Activated CD8-positive, alpha-beta memory T cell treated with anti-CD3 and anti-CD28 coated beads, Interleukin-2, amount 10 ng/mL, durations not matched to agents 7 days and 5 days (primary cell): ENCODE data around the gene SLC16A14. TPM values are rescaled to one million over a fixed set of nuclear protein-coding genes. Genes with fewer than 3 reads are reported as not detected.

Experiments used
- ATAC-seq: fragments of 150-1000 bp; cut with Tn5 transposase; one replicate; pipeline ENCODE4 v1.10.0; 2021; ENCODE audit warnings: moderate library complexity
- CTCF ChIA-PET: fragments of 350-600 bp; sonication (Branson Sonifier 250); formaldehyde crosslinking; loops from one replicate; lab custom pipeline; 2021; ENCODE audit warnings: antibody characterized with exemption; lab: Charles Lee
- DNase-seq: peaks from one replicate; pipeline ENCODE4 v3.0.0-alpha.2; 2020
- H3K27ac Mint-ChIP-seq: one replicate; pipeline ENCODE4 v1.8.0; 2021; ENCODE audit warnings: mild to moderate bottlenecking, mixed read lengths
- H3K27me3 Mint-ChIP-seq: one replicate; pipeline ENCODE4 v1.8.0; 2021; ENCODE audit warnings: mixed read lengths
- H3K36me3 Mint-ChIP-seq: one replicate; pipeline ENCODE4 v1.8.0; 2021; ENCODE audit warnings: mild to moderate bottlenecking, mixed read lengths
- H3K4me1 Mint-ChIP-seq: one replicate; pipeline ENCODE4 v1.8.0; 2021; ENCODE audit warnings: mixed read lengths
- H3K4me3 Mint-ChIP-seq: one replicate; pipeline ENCODE4 v1.8.0; 2021; ENCODE audit warnings: mild to moderate bottlenecking, moderate library complexity, mixed read lengths
- H3K9me3 Mint-ChIP-seq: one replicate; pipeline ENCODE4 v1.8.0; 2022; ENCODE audit warnings: low read depth, mixed read lengths
- total RNA-seq, 2 experiments: library from RNA; stranded (reverse); gene quantifications; one replicate each; pipeline ENCODE4 v1.2.3, GENCODE V29; 2021

The SLC16A14 gene
- total RNA-seq, 2 experiments from 2014 or later = 0.47 TPM

- no peaks in the 10 kb centered on the region for H3K9me3 Mint-ChIP-seq
Observed at GRCh38 chr2:230012267-230012884, 56.3 kb downstream of the SLC16A14 start.

GRCh38 chr2:230011617-230012016 is 57.1 kb downstream of the SLC16A14 start:
- peaks cover 2% of the 10 kb centered on the region for H3K36me3 Mint-ChIP-seq
- H3K4me1 Mint-ChIP-seq = peaks cover 8% of the 10 kb centered on the region
- ATAC-seq (no peak), DNase-seq (no peak)
- no peaks in the 10 kb centered on the region for H3K27me3 Mint-ChIP-seq
- H3K9me3 Mint-ChIP-seq = no peaks in the 10 kb centered on the region
- CTCF ChIA-PET = interaction anchor here (9.3 kb wide), 1 partner anchor 148 kb away, joined by 98 read pairs; no protein-coding TSS in a partner anchor
- H3K27ac Mint-ChIP-seq = no peak overlapping the region
- no peak overlapping the region for H3K4me3 Mint-ChIP-seq

More at GRCh38 chr2:230012267-230012884, 56.3 kb downstream of the SLC16A14 start:
- H3K27me3 Mint-ChIP-seq = no peaks in the 10 kb centered on the region
- no peak overlapping the region for H3K4me3 Mint-ChIP-seq
- peaks cover 2% of the 10 kb centered on the region for H3K36me3 Mint-ChIP-seq
- no peak overlapping the region for H3K27ac Mint-ChIP-seq
- H3K4me1 Mint-ChIP-seq = peaks cover 8% of the 10 kb centered on the region
- CTCF ChIA-PET = interaction anchor here (9.3 kb wide), 1 partner anchor 147 kb away, joined by 98 read pairs; no protein-coding TSS in a partner anchor
- ATAC-seq = no peak
- DNase-seq = no peak

DNA sequence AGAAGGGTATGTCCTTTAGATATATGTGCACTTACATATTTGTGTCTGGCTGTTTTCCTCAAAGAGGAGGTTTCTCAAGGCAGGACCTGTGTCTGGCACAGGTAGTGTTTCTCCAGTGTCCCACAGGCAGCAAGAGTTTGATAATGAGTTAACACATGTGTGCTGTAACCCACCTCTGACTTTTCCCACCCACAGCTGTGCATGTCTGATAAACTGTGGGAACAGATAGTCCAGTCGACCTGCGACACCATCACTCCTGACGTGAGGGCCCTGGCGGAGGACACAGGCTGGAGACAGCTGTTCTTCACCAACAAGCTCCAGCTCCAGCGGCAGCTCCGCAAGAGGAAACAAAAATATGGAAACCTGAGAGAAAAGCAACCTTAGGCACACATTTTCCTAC is 58.2 kb downstream of the SLC16A14 start:
- Mint-ChIP-seq H3K9me3 (no peaks in the 10 kb centered on the region), H3K4me3 (no peak overlapping the region), H3K27me3 (no peaks in the 10 kb centered on the region), H3K36me3 (no peaks in the 10 kb centered on the region), H3K4me1 (peaks cover 8% of the 10 kb centered on the region), H3K27ac (no peak overlapping the region)
- DNase-seq = no peak
- CTCF ChIA-PET = interaction anchor here (9.3 kb wide), 1 partner anchor 149 kb away, joined by 98 read pairs; no protein-coding TSS in a partner anchor
- no peak for ATAC-seq

DNA sequence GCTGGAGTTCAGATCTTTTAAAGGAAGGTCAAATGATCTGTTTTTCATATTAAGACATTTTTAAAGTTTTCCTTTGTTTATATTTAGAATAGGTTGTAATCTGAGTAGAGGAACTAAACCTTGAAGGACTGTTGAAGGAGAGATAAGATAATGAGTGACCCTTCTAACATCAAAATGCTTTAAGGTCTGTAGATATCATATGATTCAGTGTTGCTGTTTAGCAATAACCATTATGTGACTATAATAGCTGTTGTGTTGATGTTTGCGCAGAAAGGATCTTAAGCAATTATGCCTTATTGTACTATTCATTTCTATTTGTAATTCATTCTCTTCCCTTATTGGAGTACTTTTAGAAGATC is 60.0 kb downstream of the SLC16A14 start:
- peaks cover 8% of the 10 kb centered on the region for H3K4me1 Mint-ChIP-seq
- CTCF ChIA-PET = interaction anchor here (0.6 to 9.3 kb wide), 17 partner anchors 8 to 651 kb away, joined by 3 to 98 read pairs (median 4); partner anchors contain the start of gene SLC16A14
- no peaks in the 10 kb centered on the region for H3K9me3 Mint-ChIP-seq
- no peaks in the 10 kb centered on the region for H3K36me3 Mint-ChIP-seq
- H3K4me3 Mint-ChIP-seq = no peak overlapping the region
- DNase-seq = no peak
- no peak for ATAC-seq
- H3K27ac Mint-ChIP-seq = no peak overlapping the region
- H3K27me3 Mint-ChIP-seq = no peaks in the 10 kb centered on the region

- H3K27me3 Mint-ChIP-seq = no peaks in the 10 kb centered on the region
Observed at GRCh38 chr2:230007931-230008707, 60.6 kb downstream of the SLC16A14 start.

GRCh38 chr2:230000118-230000841 is 68.4 kb downstream of the SLC16A14 start:
- CTCF ChIA-PET = interaction anchor here (0.6 to 1.2 kb wide), 2 partner anchors 8 to 201 kb away, joined by 3 to 6 read pairs; no protein-coding TSS in a partner anchor
- H3K27me3 Mint-ChIP-seq = no peaks in the 10 kb centered on the region
- H3K4me3 Mint-ChIP-seq = peak overlapping the region; percentile 40
- H3K27ac Mint-ChIP-seq = peak overlapping the region; percentile 11
- H3K9me3 Mint-ChIP-seq = no peaks in the 10 kb centered on the region
- ATAC-seq (peak; percentile 82), DNase-seq (peak; percentile 46)
- no peaks in the 10 kb centered on the region for H3K36me3 Mint-ChIP-seq
- peaks cover 9% of the 10 kb centered on the region for H3K4me1 Mint-ChIP-seq

More at GRCh38 chr2:230007931-230008707, 60.6 kb downstream of the SLC16A14 start:
- H3K36me3 Mint-ChIP-seq = no peaks in the 10 kb centered on the region
- peak; percentile 53 for ATAC-seq
- CTCF ChIA-PET = interaction anchor here (0.6 to 9.3 kb wide), 19 partner anchors 9 to 853 kb away, joined by 3 to 98 read pairs (median 4); partner anchors contain the start of gene SLC16A14
- no peak overlapping the region for H3K27ac Mint-ChIP-seq
- DNase-seq = peak; percentile 85
- peak overlapping the region; percentile 32 for H3K4me3 Mint-ChIP-seq
- peaks cover 8% of the 10 kb centered on the region for H3K4me1 Mint-ChIP-seq
- no peaks in the 10 kb centered on the region for H3K9me3 Mint-ChIP-seq

DNA sequence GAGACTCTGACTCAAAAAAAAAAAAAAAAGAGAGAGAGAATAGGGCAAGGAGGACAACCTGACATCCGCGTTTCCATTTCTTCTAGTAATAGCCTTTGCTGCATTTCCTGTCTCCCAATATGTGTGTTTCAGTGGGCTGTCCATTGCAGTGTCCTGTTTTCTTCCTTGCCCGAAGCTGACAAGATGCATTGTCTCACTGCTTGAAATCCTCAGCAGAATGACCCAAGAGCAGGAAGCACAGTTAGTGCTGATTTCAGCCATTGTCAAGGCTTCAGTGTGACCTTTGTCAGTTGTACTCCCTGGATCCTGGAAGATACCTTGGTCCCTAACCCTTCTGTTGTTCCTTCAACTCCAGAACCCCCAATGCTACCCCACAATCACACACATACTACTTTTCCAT is 71.2 kb downstream of the SLC16A14 start:
- H3K27me3 Mint-ChIP-seq = no peaks in the 10 kb centered on the region
- DNase-seq (no peak), ATAC-seq (no peak)
- no peak overlapping the region for H3K4me3 Mint-ChIP-seq
- H3K36me3 Mint-ChIP-seq = no peaks in the 10 kb centered on the region
- H3K9me3 Mint-ChIP-seq = no peaks in the 10 kb centered on the region
- H3K27ac Mint-ChIP-seq = no peak overlapping the region
- CTCF ChIA-PET = no interaction called here
- peaks cover 9% of the 10 kb centered on the region for H3K4me1 Mint-ChIP-seq

GRCh38 chr2:229996320-229996719 is 72.4 kb downstream of the SLC16A14 start:
- no peak for ATAC-seq
- Mint-ChIP-seq H3K4me3 (no peak overlapping the region), H3K9me3 (no peaks in the 10 kb centered on the region), H3K36me3 (no peaks in the 10 kb centered on the region), H3K27ac (no peak overlapping the region), H3K27me3 (no peaks in the 10 kb centered on the region), H3K4me1 (peaks cover 9% of the 10 kb centered on the region)
- DNase-seq = no peak
- CTCF ChIA-PET = no interaction called here

- ATAC-seq (no peak), DNase-seq (no peak)
- Mint-ChIP-seq H3K4me1 (no peaks in the 10 kb centered on the region), H3K4me3 (no peak overlapping the region), H3K27ac (no peak overlapping the region), H3K27me3 (no peaks in the 10 kb centered on the region), H3K36me3 (no peaks in the 10 kb centered on the region), H3K9me3 (no peaks in the 10 kb centered on the region)
- CTCF ChIA-PET = interaction anchor here (1.4 kb wide), 1 partner anchor 15 kb away, joined by 3 read pairs; no protein-coding TSS in a partner anchor
Observed at GRCh38 chr2:229993236-229993635, 75.5 kb downstream of the SLC16A14 start.

Other genes with a start within 250 kb of the SLC16A14 start
- 100 to 1,000 TPM; 235 to 270 TPM for gene TRIP12, start 146.9 kb downstream of the SLC16A14 start, total RNA-seq
- 1 to 10 TPM in 1 of 2 experiments, under 1 TPM in 1; 0.54 to 1.4 TPM for gene FBXO36, start 146.4 kb downstream of the SLC16A14 start, total RNA-seq
- 100 to 1,000 TPM; 111 to 148 TPM for gene SP110, start 151.1 kb upstream of the SLC16A14 start, total RNA-seq
- 100 to 1,000 TPM; 132 to 142 TPM for gene SP140, start 156.8 kb upstream of the SLC16A14 start, total RNA-seq